Aorta (tissue), 5 donors: ENCODE data around the gene SH3YL1. TPM values are rescaled to one million over a fixed set of nuclear protein-coding genes. Genes with fewer than 3 reads are reported as not detected.
A peak's percentile ranks its signal among the peaks of the same experiment; 100 is the strongest.

Experiments
- ATAC-seq: fragments of 200-7000 bp; cut with Tn5 transposase; one replicate; pipeline ENCODE4 v1.9.1; 2022; ENCODE audit warnings: moderate library complexity; ENCODE audit not compliant: low FRiP score
- DNase-seq, 2 donors: peaks; one replicate each; pipeline ENCODE4 v3.0.0-alpha.2; 2020
- H3K27ac ChIP-seq, 2 donors: one replicate each; pipeline ENCODE4 v1.5.1; 2013; ENCODE audit warnings: low read length in 2 of 2, mild to moderate bottlenecking in 2 of 2, moderate library complexity in 2 of 2, control low read depth in 1 of 2, inconsistent platforms in 1 of 2, low read depth in 1 of 2
- H3K27me3 ChIP-seq, 2 donors: one replicate each; pipeline ENCODE4 v1.6.1; 2013; ENCODE audit warnings: control low read depth in 1 of 2, low read length in 1 of 2, mild to moderate bottlenecking in 1 of 2, moderate library complexity in 1 of 2; ENCODE audit not compliant: insufficient read depth in 2 of 2, control insufficient read depth in 1 of 2
- H3K36me3 ChIP-seq, 2 donors: one replicate each; pipeline ENCODE4 v1.6.1; 2013; ENCODE audit warnings: control low read depth in 1 of 2, low read length in 1 of 2, mild to moderate bottlenecking in 1 of 2; ENCODE audit not compliant: insufficient read depth in 2 of 2, control insufficient read depth in 1 of 2
- H3K4me1 ChIP-seq, 2 donors: one replicate each; pipeline ENCODE4 v1.6.1; 2013; ENCODE audit warnings: low read length in 2 of 2, control low read depth in 1 of 2, mild to moderate bottlenecking in 1 of 2, moderate library complexity in 1 of 2; ENCODE audit not compliant: insufficient read depth in 2 of 2, control insufficient read depth in 1 of 2
- H3K4me3 ChIP-seq, 2 donors: one replicate each; pipeline ENCODE4 v1.5.1; 2013; ENCODE audit warnings: low read length in 2 of 2, control low read depth in 1 of 2, mild to moderate bottlenecking in 1 of 2
- H3K9me3 ChIP-seq: one replicate; pipeline ENCODE4 v1.6.1; 2013; ENCODE audit warnings: mild to moderate bottlenecking, low read length; ENCODE audit not compliant: control insufficient read depth
- WGBS, 2 donors: extraction: QIAGEN DNeasy Blood & Tissue Kit; methylation state at CpG; one replicate each; pipeline ENCODE4 v1.1.7; 2013; 5-methylcytosine and 5-hydroxymethylcytosine counted together
- intact Hi-C, 2 donors: fragments of 100-400 bp; cut with DNase I; formaldehyde crosslinking; loops; one replicate each; pipeline versions ENCODE4 v1.14.2 to v1.15.0; 2022
- polyA plus RNA-seq, 2 donors: library from polyadenylated mRNA; stranded (reverse); fragments of 200-250 nt; gene quantifications; one replicate each; pipeline ENCODE4 v1.2.3, GENCODE V29; 2013
- total RNA-seq, 2 donors: library from RNA; stranded (reverse); fragmentation: NEBNext Ultra II Directional; extraction: Animal tissue kit (Norgen Biotek cat#: 25700); gene quantifications; one replicate each; pipeline ENCODE4 v1.2.1, GENCODE V29; 2021
- donor health status: healthy with polysubstance abuse.
- donor health status: Bipolar disorder and iron deficiency.
- donor health status: DM: no; HTN: no; CAD: no.
- donor health status: DM: no; HTN: no; CAD: no.
- donor health status: DM: yes; HTN: yes; CAD: no.

Gene SH3YL1
- total and polyA plus RNA-seq, 4 donors: 25.9 to 37.3 (median 30.6) TPM

- ATAC-seq (no peak), DNase-seq (no peak)
- Histone ChIP-seq H3K27ac (no peak overlapping the region), H3K4me3 (no peak overlapping the region), H3K9me3 (no peaks in the 10 kb centered on the region), H3K4me1 (no peaks in the 10 kb centered on the region), H3K27me3 (no peaks in the 10 kb centered on the region), H3K36me3 (peaks cover 0 to 6% of the 10 kb centered on the region in 2 donors)
- WGBS, 2 donors: 57 to 65% methylated on average over 5 of the region's 5 CpGs
- intact Hi-C loops: no loop called here
Measured at GRCh38 chr2:238869-239268, 25.0 kb downstream of the SH3YL1 start.

DNA sequence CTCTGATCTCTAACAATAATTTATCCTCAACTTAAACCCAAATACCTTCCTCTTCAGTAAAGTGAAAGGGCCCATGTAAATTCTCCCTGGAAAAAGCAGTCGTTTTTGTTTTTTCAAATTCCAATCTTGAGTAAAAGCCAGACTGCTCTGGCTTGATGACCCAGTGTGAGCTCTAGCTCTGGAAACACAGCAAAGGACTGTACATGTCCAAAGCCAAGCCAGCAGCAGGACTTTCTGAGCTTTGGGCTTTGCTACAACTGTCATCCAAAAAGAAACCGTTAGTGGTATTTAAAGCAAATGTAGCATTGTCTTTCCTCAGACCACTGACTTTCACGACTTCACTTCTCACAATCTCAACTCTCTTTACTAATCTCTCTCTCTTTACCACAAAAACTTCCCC is 25.4 kb downstream of the SH3YL1 start:
- intact Hi-C loops: no loop called here
- no peak for DNase-seq
- no peak for ATAC-seq
- Histone ChIP-seq H3K36me3 (peaks cover 0 to 3% of the 10 kb centered on the region in 2 donors), H3K4me1 (no peaks in the 10 kb centered on the region), H3K27me3 (no peaks in the 10 kb centered on the region), H3K4me3 (no peak overlapping the region), H3K9me3 (no peaks in the 10 kb centered on the region), H3K27ac (no peak overlapping the region)
- WGBS, 2 donors: 4 to 8% methylated on average over 3 of the region's 3 CpGs

- ATAC-seq: peak; percentile 11
- no peak for DNase-seq
- WGBS, 2 donors: 31 to 61% methylated on average over 6 of the region's 6 CpGs
- H3K27ac ChIP-seq: peak overlapping the region in 1 of 2 donors; percentile 8
- H3K36me3 ChIP-seq: peaks cover 0 to 3% of the 10 kb centered on the region in 2 donors
- no peaks in the 10 kb centered on the region for H3K27me3 ChIP-seq
- H3K4me1 ChIP-seq: no peaks in the 10 kb centered on the region
- intact Hi-C loops: no loop called here
- H3K4me3 ChIP-seq: no peak overlapping the region
- no peaks in the 10 kb centered on the region for H3K9me3 ChIP-seq
Measured at GRCh38 chr2:237878-238277, 26.0 kb downstream of the SH3YL1 start.

GRCh38 chr2:236993-237539 is 26.8 kb downstream of the SH3YL1 start:
- Histone ChIP-seq H3K4me3 (no peak overlapping the region), H3K27ac (no peak overlapping the region)
- intact Hi-C loops: no loop called here

GRCh38 chr2:234421-234820 is 29.4 kb downstream of the SH3YL1 start:
- no peak overlapping the region for H3K4me3 ChIP-seq
- ATAC-seq (no peak), DNase-seq (no peak)
- H3K27ac ChIP-seq: no peak overlapping the region
- peaks cover 4 to 8% of the 10 kb centered on the region in 2 donors for H3K36me3 ChIP-seq
- intact Hi-C loops: no loop called here
- H3K27me3 ChIP-seq: no peaks in the 10 kb centered on the region
- H3K9me3 ChIP-seq: no peaks in the 10 kb centered on the region
- 65 to 69% methylated on average over 4 of the region's 4 CpGs for WGBS, 2 donors
- H3K4me1 ChIP-seq: no peaks in the 10 kb centered on the region

More at GRCh38 chr2:236993-237539, 26.8 kb downstream of the SH3YL1 start:
- H3K4me1 ChIP-seq: no peaks in the 10 kb centered on the region
- no peak for DNase-seq
- WGBS, 2 donors: 44 to 71% methylated on average over 6 of the region's 6 CpGs
- H3K9me3 ChIP-seq: no peaks in the 10 kb centered on the region
- peaks cover 0 to 3% of the 10 kb centered on the region in 2 donors for H3K36me3 ChIP-seq
- ATAC-seq: no peak
- no peaks in the 10 kb centered on the region for H3K27me3 ChIP-seq

GRCh38 chr2:233030-233429 is 30.8 kb downstream of the SH3YL1 start:
- no peaks in the 10 kb centered on the region for H3K4me1 ChIP-seq
- H3K4me3 ChIP-seq: no peak overlapping the region
- no peaks in the 10 kb centered on the region for H3K27me3 ChIP-seq
- peaks cover 4 to 9% of the 10 kb centered on the region in 2 donors for H3K36me3 ChIP-seq
- H3K27ac ChIP-seq: no peak overlapping the region
- intact Hi-C loops: no loop called here
- WGBS, 2 donors: 39 to 47% methylated on average over 7 of the region's 7 CpGs
- ATAC-seq (no peak), DNase-seq (no peak)
- H3K9me3 ChIP-seq: no peaks in the 10 kb centered on the region

- intact Hi-C loops: no loop called here
- Histone ChIP-seq H3K36me3 (peaks cover 4 to 8% of the 10 kb centered on the region in 2 donors), H3K27me3 (no peaks in the 10 kb centered on the region), H3K4me1 (peaks cover 0 to 2% of the 10 kb centered on the region in 2 donors), H3K9me3 (no peaks in the 10 kb centered on the region), H3K4me3 (no peak overlapping the region), H3K27ac (no peak overlapping the region)
- ATAC-seq (no peak), DNase-seq (no peak)
- WGBS, 2 donors: 44 to 51% methylated on average over 9 of the region's 9 CpGs
Measured at GRCh38 chr2:231521-232185, 32.2 kb downstream of the SH3YL1 start.

- peaks cover 0 to 2% of the 10 kb centered on the region in 2 donors for H3K4me1 ChIP-seq
- DNase-seq: no peak
- no peak overlapping the region for H3K27ac ChIP-seq
- H3K36me3 ChIP-seq: peaks cover 5 to 7% of the 10 kb centered on the region in 2 donors
- 90 to 91% methylated on average over 8 of the region's 8 CpGs for WGBS, 2 donors
- H3K9me3 ChIP-seq: no peaks in the 10 kb centered on the region
- intact Hi-C loops: no loop called here
- no peaks in the 10 kb centered on the region for H3K27me3 ChIP-seq
- ATAC-seq: no peak
- H3K4me3 ChIP-seq: no peak overlapping the region
Measured at GRCh38 chr2:228518-229278, 35.1 kb downstream of the SH3YL1 start.
